Liver (tissue), 9 donors: ENCODE data around the gene ANKRD11. TPM values are rescaled to one million over a fixed set of nuclear protein-coding genes. Genes with fewer than 3 reads are reported as not detected.

Source experiments
- DNase-seq: peaks from one replicate; pipeline ENCODE4 v3.0.0-alpha.2; 2017; ENCODE audit warnings: low spot score
- H3K27ac ChIP-seq, 2 donors: one replicate each; pipeline ENCODE4 v1.7.0; 2013; ENCODE audit warnings: inconsistent platforms in 2 of 2, low read length in 2 of 2, control low read depth in 1 of 2, low read depth in 1 of 2, mild to moderate bottlenecking in 1 of 2
- H3K27me3 ChIP-seq, 4 donors: one replicate each; pipeline versions ENCODE4 v1.6.1 to v1.7.0; 2013; ENCODE audit warnings: low read length in 3 of 4, inconsistent platforms in 1 of 4, mild to moderate bottlenecking in 1 of 4, moderate library complexity in 1 of 4; ENCODE audit not compliant: control insufficient read depth in 4 of 4, insufficient read depth in 4 of 4
- H3K36me3 ChIP-seq, 4 donors: one replicate each; pipeline versions ENCODE4 v1.6.1 to v1.7.0; 2013; ENCODE audit warnings: low read length in 3 of 4, mild to moderate bottlenecking in 3 of 4, low read depth in 1 of 4, moderate library complexity in 1 of 4; ENCODE audit not compliant: control insufficient read depth in 4 of 4, insufficient read depth in 3 of 4
- H3K4me1 ChIP-seq, 4 donors: one replicate each; pipeline versions ENCODE4 v1.6.1 to v1.7.0; 2013; ENCODE audit warnings: low read length in 3 of 4, mild to moderate bottlenecking in 3 of 4, moderate library complexity in 1 of 4; ENCODE audit not compliant: control insufficient read depth in 4 of 4, insufficient read depth in 4 of 4
- H3K4me3 ChIP-seq, 3 donors: one replicate each; pipeline versions ENCODE4 v1.6.1 to v1.7.0; 2013; ENCODE audit warnings: low read length in 3 of 3, control low read depth in 1 of 3, low read depth in 1 of 3, mild to moderate bottlenecking in 1 of 3
- H3K9ac ChIP-seq, 2 donors: one replicate each; pipeline ENCODE4 v1.7.0; 2013; ENCODE audit warnings: low read length in 2 of 2, mild to moderate bottlenecking in 2 of 2, moderate library complexity in 2 of 2, control low read depth in 1 of 2, low read depth in 1 of 2
- H3K9me3 ChIP-seq, 4 donors: one replicate each; pipeline versions ENCODE4 v1.6.1 to v1.7.0; 2013; ENCODE audit warnings: low read length in 3 of 4; ENCODE audit not compliant: control insufficient read depth in 4 of 4
- EGR1 ChIP-seq, 2 donors: IDR thresholded peaks; 2 replicates each; pipeline ENCODE4 v1.6.1; 2016 to 2018; ENCODE audit warnings: antibody characterized with exemption in 2 of 2, low read depth in 2 of 2
- FOXA1 ChIP-seq: IDR thresholded peaks from 2 replicates; pipeline ENCODE4 v1.6.1; 2016; ENCODE audit warnings: antibody characterized with exemption
- FOXA2 ChIP-seq: IDR thresholded peaks from 2 replicates; pipeline ENCODE4 v1.6.1; 2016; ENCODE audit warnings: antibody characterized with exemption
- GABPA ChIP-seq, 2 donors: IDR thresholded peaks in 1 of 2; conservative IDR thresholded peaks in 1 of 2; 2 replicates each; pipeline ENCODE4 v1.6.1; 2016; ENCODE audit warnings: antibody characterized with exemption in 2 of 2, mild to moderate bottlenecking in 1 of 2, moderate library complexity in 1 of 2
- HNF4A ChIP-seq, 2 donors: conservative IDR thresholded peaks; 2 replicates each; pipeline ENCODE4 v1.6.1; 2016; ENCODE audit warnings: antibody characterized with exemption in 2 of 2, mild to moderate bottlenecking in 2 of 2
- HNF4G ChIP-seq: IDR thresholded peaks from 2 replicates; pipeline ENCODE4 v1.6.1; 2016; ENCODE audit warnings: antibody characterized with exemption
- JUND ChIP-seq, 2 donors: IDR thresholded peaks; 2 replicates each; pipeline ENCODE4 v1.6.1; 2016; ENCODE audit warnings: antibody characterized with exemption in 2 of 2
- NR2F2 ChIP-seq: IDR thresholded peaks from 2 replicates; pipeline ENCODE4 v1.6.1; 2016; ENCODE audit warnings: antibody characterized with exemption
- RAD21 ChIP-seq, 2 donors: IDR thresholded peaks; 2 replicates each; pipeline ENCODE4 v1.6.1; 2016; ENCODE audit warnings: antibody characterized with exemption in 2 of 2, mild to moderate bottlenecking in 2 of 2
- RXRA ChIP-seq, 2 donors: IDR thresholded peaks; 2 replicates each; pipeline ENCODE4 v1.6.1; 2017 to 2018; ENCODE audit warnings: antibody characterized with exemption in 2 of 2, mild to moderate bottlenecking in 1 of 2
- SP1 ChIP-seq: IDR thresholded peaks from 2 replicates; pipeline ENCODE4 v1.6.1; 2018; ENCODE audit warnings: antibody characterized with exemption, mild to moderate bottlenecking
- TAF1 ChIP-seq: conservative IDR thresholded peaks from 2 replicates; pipeline ENCODE4 v1.6.1; 2016; ENCODE audit warnings: antibody characterized with exemption, mild to moderate bottlenecking
- YY1 ChIP-seq: IDR thresholded peaks from 2 replicates; pipeline ENCODE4 v1.6.1; 2016; ENCODE audit warnings: antibody characterized with exemption, mild to moderate bottlenecking
- ZBTB33 ChIP-seq: IDR thresholded peaks from 2 replicates; pipeline ENCODE4 v1.6.1; 2016; ENCODE audit warnings: antibody characterized with exemption
- WGBS: extraction: QIAGEN DNeasy Blood & Tissue Kit; methylation state at CpG from one replicate; pipeline ENCODE4 v1.1.7; 2013; 5-methylcytosine and 5-hydroxymethylcytosine counted together
- polyA plus RNA-seq, 2 donors: library from polyadenylated mRNA; stranded (reverse) in 1 of 2; unstranded in 1 of 2; fragments of 200-250 nt in 1 of 2; fragments of >200 nt in 1 of 2; fragmentation: Nextera tagmentation in 1 of 2; extraction: Ambion mirVana in 1 of 2; gene quantifications; one replicate each; pipeline versions ENCODE4 v1.2.1 to v1.2.3, GENCODE V29; 2013 to 2015
- total RNA-seq, 2 donors: library from RNA; depleted of rRNA; stranded (reverse); fragments of >200 nt; gene quantifications; one replicate each; pipeline ENCODE4 v1.2.3, GENCODE V29; 2014
- TF ChIP-seq, protein P1 (sequence below): IDR thresholded peaks from 2 replicates; pipeline ENCODE4 v1.6.1; 2016; ENCODE audit warnings: antibody characterized with exemption, mild to moderate bottlenecking
- TF ChIP-seq, protein P2 (sequence below): fragments of 150-350 bp; IDR thresholded peaks from 2 replicates; pipeline ENCODE4 v1.5.1; 2017; ENCODE audit warnings: improper control_type of control experiment, low read depth, low read length; ENCODE audit not compliant: missing input control
- TF ChIP-seq, protein P3 (sequence below): IDR thresholded peaks from 2 replicates; pipeline ENCODE4 v1.6.1; 2016; ENCODE audit warnings: antibody characterized with exemption
- TF ChIP-seq, protein P4 (sequence below): IDR thresholded peaks from 2 replicates; pipeline ENCODE4 v1.6.1; 2016; ENCODE audit warnings: antibody characterized with exemption
- donor health status: healthy.
- donor health status: healthy.
- donor health status: healthy.
- donor health status: healthy.
- donor health status: healthy.

ANKRD11 gene
- total and polyA plus RNA-seq, 4 donors = 16.3 to 55.1 (median 28.0) TPM

DNA sequence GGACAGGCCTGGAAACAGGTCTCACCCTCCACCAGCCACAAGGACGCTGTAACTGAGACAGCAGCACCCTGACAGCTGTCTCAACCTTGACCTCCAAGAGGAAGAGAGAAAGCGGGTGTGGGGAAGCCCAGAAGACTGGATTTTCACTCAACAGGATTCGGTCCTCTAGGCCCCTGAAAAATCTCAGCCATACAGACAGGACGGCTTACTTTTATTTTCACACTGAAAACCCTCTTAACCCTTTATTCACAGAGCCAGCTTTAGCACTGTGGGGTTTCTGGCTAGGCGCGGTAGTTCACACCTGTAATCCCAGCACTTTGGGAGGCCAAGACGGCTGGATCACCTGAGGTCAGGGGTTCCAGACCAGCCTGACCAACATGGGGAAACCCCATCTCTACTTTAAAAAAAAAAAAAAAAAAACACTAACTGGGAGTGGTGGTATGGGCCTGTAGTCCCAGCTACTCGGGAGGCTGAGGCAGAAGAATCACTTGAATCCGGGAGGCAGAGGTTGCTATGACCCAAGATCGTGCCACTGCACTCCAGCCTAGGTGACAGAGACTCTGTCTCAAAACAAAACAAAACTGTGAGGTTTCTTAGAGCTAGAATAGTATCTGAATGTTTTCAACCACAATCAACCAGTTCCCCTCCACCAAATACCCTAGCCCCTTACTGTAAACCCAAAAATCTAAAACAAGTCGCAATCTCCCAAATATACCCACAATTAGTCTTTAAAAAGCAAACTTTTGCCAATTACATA is 5.3 kb downstream of the ANKRD11 start (continued):
- TF ChIP-seq, protein P1, sequence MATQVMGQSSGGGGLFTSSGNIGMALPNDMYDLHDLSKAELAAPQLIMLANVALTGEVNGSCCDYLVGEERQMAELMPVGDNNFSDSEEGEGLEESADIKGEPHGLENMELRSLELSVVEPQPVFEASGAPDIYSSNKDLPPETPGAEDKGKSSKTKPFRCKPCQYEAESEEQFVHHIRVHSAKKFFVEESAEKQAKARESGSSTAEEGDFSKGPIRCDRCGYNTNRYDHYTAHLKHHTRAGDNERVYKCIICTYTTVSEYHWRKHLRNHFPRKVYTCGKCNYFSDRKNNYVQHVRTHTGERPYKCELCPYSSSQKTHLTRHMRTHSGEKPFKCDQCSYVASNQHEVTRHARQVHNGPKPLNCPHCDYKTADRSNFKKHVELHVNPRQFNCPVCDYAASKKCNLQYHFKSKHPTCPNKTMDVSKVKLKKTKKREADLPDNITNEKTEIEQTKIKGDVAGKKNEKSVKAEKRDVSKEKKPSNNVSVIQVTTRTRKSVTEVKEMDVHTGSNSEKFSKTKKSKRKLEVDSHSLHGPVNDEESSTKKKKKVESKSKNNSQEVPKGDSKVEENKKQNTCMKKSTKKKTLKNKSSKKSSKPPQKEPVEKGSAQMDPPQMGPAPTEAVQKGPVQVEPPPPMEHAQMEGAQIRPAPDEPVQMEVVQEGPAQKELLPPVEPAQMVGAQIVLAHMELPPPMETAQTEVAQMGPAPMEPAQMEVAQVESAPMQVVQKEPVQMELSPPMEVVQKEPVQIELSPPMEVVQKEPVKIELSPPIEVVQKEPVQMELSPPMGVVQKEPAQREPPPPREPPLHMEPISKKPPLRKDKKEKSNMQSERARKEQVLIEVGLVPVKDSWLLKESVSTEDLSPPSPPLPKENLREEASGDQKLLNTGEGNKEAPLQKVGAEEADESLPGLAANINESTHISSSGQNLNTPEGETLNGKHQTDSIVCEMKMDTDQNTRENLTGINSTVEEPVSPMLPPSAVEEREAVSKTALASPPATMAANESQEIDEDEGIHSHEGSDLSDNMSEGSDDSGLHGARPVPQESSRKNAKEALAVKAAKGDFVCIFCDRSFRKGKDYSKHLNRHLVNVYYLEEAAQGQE = no peak
- TF ChIP-seq SP1 (no peak), GABPA (IDR thresholded peaks at IDR 0.05 in 1 of 2, conservative IDR thresholded peaks at IDR 0.05 in 1 of 2) (no peak)
- TF ChIP-seq, protein P2, sequence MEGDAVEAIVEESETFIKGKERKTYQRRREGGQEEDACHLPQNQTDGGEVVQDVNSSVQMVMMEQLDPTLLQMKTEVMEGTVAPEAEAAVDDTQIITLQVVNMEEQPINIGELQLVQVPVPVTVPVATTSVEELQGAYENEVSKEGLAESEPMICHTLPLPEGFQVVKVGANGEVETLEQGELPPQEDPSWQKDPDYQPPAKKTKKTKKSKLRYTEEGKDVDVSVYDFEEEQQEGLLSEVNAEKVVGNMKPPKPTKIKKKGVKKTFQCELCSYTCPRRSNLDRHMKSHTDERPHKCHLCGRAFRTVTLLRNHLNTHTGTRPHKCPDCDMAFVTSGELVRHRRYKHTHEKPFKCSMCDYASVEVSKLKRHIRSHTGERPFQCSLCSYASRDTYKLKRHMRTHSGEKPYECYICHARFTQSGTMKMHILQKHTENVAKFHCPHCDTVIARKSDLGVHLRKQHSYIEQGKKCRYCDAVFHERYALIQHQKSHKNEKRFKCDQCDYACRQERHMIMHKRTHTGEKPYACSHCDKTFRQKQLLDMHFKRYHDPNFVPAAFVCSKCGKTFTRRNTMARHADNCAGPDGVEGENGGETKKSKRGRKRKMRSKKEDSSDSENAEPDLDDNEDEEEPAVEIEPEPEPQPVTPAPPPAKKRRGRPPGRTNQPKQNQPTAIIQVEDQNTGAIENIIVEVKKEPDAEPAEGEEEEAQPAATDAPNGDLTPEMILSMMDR = no peak

GRCh38 chr16:89484041-89484501 is 6.3 kb downstream of the ANKRD11 start:
- H3K4me3 ChIP-seq = no peak overlapping the region
- peaks cover 6 to 46% (median 41%) of the 10 kb centered on the region in 4 donors for H3K4me1 ChIP-seq
- H3K9me3 ChIP-seq = no peaks in the 10 kb centered on the region
- H3K9ac ChIP-seq = no peak overlapping the region
- TF ChIP-seq TAF1 (no peak), FOXA2 (no peak), GABPA (IDR thresholded peaks at IDR 0.05 in 1 of 2, conservative IDR thresholded peaks at IDR 0.05 in 1 of 2) (no peak), EGR1 (IDR thresholded peaks at IDR 0.05; ENCODE audit: low read depth in 2 of 2) (no peak), SP1 (no peak), ZBTB33 (no peak), NR2F2 (no peak), FOXA1 (no peak), YY1 (no peak), HNF4A (conservative IDR thresholded peaks at IDR 0.05) (no peak), HNF4G (no peak), JUND (IDR thresholded peaks at IDR 0.05) (no peak), RXRA (IDR thresholded peaks at IDR 0.05) (no peak), RAD21 (IDR thresholded peaks at IDR 0.05) (no peak)
- TF ChIP-seq, protein P2 = no peak
- TF ChIP-seq, protein P1 = no peak
- TF ChIP-seq, protein P3, sequence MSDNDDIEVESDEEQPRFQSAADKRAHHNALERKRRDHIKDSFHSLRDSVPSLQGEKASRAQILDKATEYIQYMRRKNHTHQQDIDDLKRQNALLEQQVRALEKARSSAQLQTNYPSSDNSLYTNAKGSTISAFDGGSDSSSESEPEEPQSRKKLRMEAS = no peak
- TF ChIP-seq, protein P4, sequence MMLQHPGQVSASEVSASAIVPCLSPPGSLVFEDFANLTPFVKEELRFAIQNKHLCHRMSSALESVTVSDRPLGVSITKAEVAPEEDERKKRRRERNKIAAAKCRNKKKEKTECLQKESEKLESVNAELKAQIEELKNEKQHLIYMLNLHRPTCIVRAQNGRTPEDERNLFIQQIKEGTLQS = no peak
- 80% methylated on average over 5 of the region's 5 CpGs for WGBS
- DNase-seq = no peak
- H3K27me3 ChIP-seq = no peaks in the 10 kb centered on the region
- H3K27ac ChIP-seq = no peak overlapping the region
- no peaks in the 10 kb centered on the region for H3K36me3 ChIP-seq
